Left renal pelvis (tissue), 4 donors: ENCODE data around the gene OXSM. TPM values are rescaled to one million over a fixed set of nuclear protein-coding genes. Genes with fewer than 3 reads are reported as not detected.

Source experiments
- DNase-seq, 4 donors: peaks; one replicate each; pipeline ENCODE4 v3.0.0-alpha.2; 2013; ENCODE audit warnings: low read depth in 4 of 4, low spot score in 3 of 4
- polyA plus RNA-seq, 4 donors: library from polyadenylated mRNA; unstranded; fragments of 120-200 nt; gene quantifications; one replicate each; pipeline ENCODE4 v1.2.1, GENCODE V29; 2013; ENCODE audit not compliant: insufficient read length in 4 of 4

OXSM gene
- polyA plus RNA-seq, 4 donors, result 10.9 to 21.4 (median 20.3) TPM

DNA sequence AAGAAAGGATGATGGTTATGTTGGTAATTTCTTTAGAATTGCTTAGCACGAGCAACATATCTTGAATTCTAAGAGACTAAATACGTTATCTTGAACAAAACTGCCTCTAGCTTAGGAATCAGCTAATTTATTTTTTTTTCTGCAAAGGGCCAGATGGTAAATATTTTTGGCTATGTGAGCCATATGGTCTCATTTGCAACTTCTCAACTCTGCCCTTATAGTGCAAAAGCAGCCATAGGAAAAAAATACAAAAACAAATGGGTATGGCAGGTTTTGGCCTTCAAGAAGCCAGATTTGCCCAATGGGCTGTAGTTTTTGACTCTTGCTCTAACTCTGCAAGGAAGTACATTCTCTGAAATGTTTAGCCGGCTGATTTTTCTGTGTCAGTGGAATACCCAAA, 11.9 kb downstream of the OXSM start:
- no peak for DNase-seq

DNA sequence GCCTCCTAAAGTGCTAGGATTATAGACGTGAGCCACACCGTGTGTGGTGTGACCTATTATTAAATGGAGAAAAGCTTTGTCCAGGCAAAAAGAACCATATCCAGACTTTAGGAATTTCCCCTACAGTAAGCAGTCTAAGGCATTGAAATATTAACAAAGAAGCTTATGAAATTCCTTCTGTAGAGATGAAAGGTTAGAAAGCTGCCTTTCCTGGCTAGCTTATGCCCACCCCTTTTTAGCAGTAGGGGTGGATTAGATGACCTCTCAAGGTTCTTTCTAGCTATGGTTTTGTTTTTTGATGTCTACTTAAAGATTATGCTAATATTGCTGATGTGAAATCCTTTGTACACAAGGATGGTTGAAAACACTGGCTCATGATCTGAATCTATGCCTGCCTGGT, 13.9 kb downstream of the OXSM start:
- DNase-seq, result no peak

DNA sequence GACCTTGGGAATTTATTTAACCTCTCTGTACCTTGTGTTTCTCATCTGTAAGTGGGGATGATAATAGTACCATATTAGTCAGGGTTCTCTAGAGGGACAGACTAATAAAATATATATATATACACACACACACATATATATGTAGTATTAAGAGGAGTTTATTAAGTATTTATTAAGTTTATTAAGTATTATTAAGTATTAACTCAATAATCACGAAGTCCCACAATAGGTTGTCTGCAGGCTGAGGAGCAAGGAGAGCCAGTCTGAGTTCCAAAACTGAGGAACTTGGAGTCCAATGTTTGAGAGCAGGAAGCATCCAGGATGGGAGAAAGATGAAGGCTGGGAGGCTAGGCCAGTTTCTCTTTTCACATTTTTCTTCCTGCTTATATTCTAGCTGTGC, 14.8 kb downstream of the OXSM start:
- DNase-seq, result no peak

GRCh38 chr3:25812644-25813043, 22.8 kb downstream of the OXSM start:
- DNase-seq, result no peak

- no peak for DNase-seq
Observed at GRCh38 chr3:25817107-25817506, 27.2 kb downstream of the OXSM start.

GRCh38 chr3:25817638-25818037, 27.7 kb downstream of the OXSM start:
- DNase-seq, result no peak

GRCh38 chr3:25818335-25818734, 28.4 kb downstream of the OXSM start:
- no peak for DNase-seq

- peak in 1 of 4 donors; percentile 12 for DNase-seq
Observed at GRCh38 chr3:25820366-25820765, 30.5 kb downstream of the OXSM start.

DNA sequence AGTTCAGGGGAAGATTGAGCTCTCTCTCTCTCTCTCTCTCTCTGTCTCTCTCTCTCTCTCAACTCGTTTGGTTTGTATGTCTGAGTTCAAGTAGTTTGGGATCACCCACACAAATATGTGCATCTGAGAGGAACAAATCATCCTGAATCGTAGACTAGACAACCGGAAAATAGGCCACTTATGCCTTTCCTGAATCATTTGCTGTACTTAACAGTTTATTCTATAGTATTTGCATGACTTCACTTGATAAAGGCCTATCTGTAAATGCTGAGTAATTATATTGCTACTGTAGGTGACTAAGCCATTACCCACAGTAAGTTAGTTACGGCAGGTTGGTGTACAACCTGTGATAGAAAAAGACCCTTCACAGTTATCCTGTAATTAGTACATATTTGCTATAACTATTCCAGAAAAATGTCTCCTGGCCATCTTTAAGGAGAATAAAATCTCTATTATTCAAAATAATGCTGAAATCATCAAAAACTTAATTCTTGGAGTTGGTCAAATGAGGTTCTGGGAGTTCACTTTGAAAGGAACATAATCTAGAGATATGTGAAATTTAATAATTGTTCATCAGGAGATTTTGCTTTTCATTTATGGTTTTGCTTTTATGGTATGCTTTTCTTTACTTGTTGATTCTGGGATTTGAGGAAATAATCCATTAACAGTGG, 31.1 kb downstream of the OXSM start:
- DNase-seq, result no peak

DNA sequence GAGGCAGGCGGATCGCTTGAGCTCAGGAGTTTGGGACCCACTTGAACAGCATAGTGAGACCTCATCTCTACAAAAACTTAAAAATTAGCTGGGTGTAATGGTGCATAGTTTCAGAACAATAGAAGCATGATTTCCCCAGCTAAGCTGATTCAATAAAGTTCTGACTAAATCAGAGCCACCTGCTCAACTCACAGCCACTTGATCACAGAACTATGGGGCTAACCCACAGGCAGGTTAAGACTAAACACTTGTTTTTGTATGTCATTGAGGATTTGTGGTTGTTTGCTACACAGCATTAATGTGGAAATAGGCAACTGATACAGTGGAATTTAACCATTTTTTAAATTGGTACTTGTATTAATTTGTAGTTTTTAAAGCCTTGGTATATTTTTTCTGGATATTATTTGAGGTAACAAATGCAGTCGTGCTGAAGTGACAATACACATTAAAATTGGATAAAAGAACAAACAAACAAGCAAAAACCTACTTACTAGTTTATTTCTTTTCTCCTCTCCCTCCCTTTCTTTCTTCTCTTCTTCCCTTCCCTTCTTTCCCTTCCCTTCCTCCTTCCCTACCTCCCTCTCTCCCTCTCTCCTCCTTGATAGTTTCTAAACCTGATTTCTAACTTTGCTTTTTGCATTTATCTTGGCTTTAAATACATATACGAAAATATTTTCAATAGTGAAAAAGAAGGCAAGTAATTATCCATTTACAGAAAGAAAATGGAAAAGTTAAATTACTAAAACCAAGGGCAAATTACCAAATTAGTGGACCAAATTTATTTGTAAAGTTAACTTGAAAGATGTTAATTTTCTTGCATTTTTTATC, 32.1 kb downstream of the OXSM start:
- no peak for DNase-seq

DNA sequence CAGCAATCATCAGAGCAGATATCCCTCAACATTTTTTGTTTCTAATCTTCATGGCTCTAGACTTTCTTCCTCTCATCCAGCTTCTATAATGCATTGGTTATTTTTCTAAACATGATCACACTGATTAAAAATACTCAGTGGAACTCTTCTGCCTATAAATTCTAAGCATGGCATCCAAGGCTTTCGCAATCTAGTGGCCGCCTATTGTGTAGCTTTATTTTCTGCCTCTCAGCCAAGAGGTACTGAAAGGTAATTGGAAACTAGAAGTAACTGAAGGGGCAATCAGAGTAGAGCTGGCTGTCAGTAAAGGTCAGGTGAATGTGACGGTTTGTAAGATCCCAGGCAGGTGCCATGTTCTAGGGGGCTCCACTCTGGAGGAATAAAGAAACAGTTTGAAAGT, 33.4 kb downstream of the OXSM start:
- DNase-seq, result no peak

DNA sequence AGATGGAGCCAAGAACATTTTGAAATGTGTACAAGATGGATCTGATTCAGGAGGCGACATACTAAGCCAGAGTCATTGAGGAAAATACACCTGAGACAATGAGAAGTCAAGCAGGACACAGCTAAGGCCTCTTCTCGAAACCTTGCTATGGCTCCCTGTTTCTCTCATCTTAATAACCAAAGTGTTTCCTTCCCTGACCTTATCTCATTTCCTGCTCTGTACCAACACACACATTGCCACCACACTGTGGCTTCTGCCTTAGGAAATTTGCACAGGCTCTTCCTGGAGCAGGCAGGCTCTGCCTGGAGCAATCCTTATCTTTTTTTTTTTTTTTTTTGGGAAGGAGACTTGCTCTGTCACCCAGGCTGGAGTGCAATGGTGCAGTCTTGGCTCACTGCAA, 36.6 kb downstream of the OXSM start:
- DNase-seq, result no peak

- no peak for DNase-seq
Observed at GRCh38 chr3:25830373-25831280, 40.7 kb downstream of the OXSM start.

GRCh38 chr3:25831578-25831977, 41.7 kb downstream of the OXSM start:
- DNase-seq, result no peak

- DNase-seq, result no peak
Observed at GRCh38 chr3:25834346-25834745, 44.5 kb downstream of the OXSM start.

- no peak for DNase-seq
Observed at GRCh38 chr3:25836579-25836978, 46.7 kb downstream of the OXSM start.

DNA sequence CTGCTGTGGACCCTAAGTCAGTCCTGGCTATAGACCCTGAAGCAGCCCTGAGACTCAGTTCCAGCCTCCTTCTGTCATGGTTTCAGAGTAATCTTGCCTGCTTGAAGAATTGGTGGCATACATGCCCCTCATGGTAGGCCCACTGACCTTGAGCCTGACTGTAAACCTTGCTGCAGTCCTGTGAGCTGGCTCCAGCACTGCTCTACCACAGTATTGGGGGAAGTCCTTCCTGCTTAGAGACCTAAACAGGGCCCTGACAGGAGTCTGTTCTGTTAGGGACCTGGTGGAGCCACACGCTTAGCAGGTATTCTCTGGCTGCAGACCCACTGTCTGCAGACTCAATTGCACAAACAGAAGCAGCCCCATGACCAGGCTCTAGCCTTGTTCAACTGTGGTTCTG, 47.1 kb downstream of the OXSM start:
- DNase-seq, result no peak

- no peak for DNase-seq
Observed at GRCh38 chr3:25840099-25840498, 50.2 kb downstream of the OXSM start.

GRCh38 chr3:25843332-25843731, 53.4 kb downstream of the OXSM start:
- DNase-seq, result no peak
